ENCODE results near the gene MLLT3. TPM values are rescaled to one million over a fixed set of nuclear protein-coding genes. Genes with fewer than 3 reads are reported as not detected.

Gene MLLT3
- total RNA-seq, 1 donor from 2014 or later = 7.7 TPM

- Mint-ChIP-seq H3K9me3 (ENCODE audit: low read depth) (no peaks in the 10 kb centered on the region), H3K36me3 (ENCODE audit: low read depth) (no peaks in the 10 kb centered on the region), H3K27me3 (ENCODE audit: low read depth) (no peaks in the 10 kb centered on the region), H3K4me1 (ENCODE audit: low read depth) (no peaks in the 10 kb centered on the region), H3K4me3 (ENCODE audit: unreplicated experiment) (no peak overlapping the region), H3K27ac (ENCODE audit: unreplicated experiment) (no peak overlapping the region)
- no peak for TF ChIP-seq CTCF (IDR thresholded peaks at IDR 0.05)
- DNase-seq (ENCODE audit: low spot score) = no peak
Observed at GRCh38 chr9:20373263-20373662, 249.0 kb downstream of the MLLT3 start.

- peak; percentile 35 for TF ChIP-seq CTCF (IDR thresholded peaks at IDR 0.05)
- DNase-seq (ENCODE audit: low spot score) = no peak
- Mint-ChIP-seq H3K4me1 (ENCODE audit: low read depth) (no peaks in the 10 kb centered on the region), H3K9me3 (ENCODE audit: low read depth) (peaks cover 2% of the 10 kb centered on the region), H3K27ac (ENCODE audit: unreplicated experiment) (no peak overlapping the region), H3K36me3 (ENCODE audit: low read depth) (no peaks in the 10 kb centered on the region), H3K4me3 (ENCODE audit: unreplicated experiment) (no peak overlapping the region), H3K27me3 (ENCODE audit: low read depth) (no peaks in the 10 kb centered on the region)
Observed at GRCh38 chr9:20369391-20369790, 252.9 kb downstream of the MLLT3 start.

GRCh38 chr9:20367855-20368254 is 254.4 kb downstream of the MLLT3 start:
- Mint-ChIP-seq H3K9me3 (ENCODE audit: low read depth) (peaks cover 2% of the 10 kb centered on the region), H3K36me3 (ENCODE audit: low read depth) (no peaks in the 10 kb centered on the region), H3K4me3 (ENCODE audit: unreplicated experiment) (no peak overlapping the region), H3K27me3 (ENCODE audit: low read depth) (no peaks in the 10 kb centered on the region), H3K27ac (ENCODE audit: unreplicated experiment) (no peak overlapping the region), H3K4me1 (ENCODE audit: low read depth) (no peaks in the 10 kb centered on the region)
- TF ChIP-seq CTCF (IDR thresholded peaks at IDR 0.05) = no peak
- no peak for DNase-seq (ENCODE audit: low spot score)

- no peak for TF ChIP-seq CTCF (IDR thresholded peaks at IDR 0.05)
- Mint-ChIP-seq H3K27me3 (ENCODE audit: low read depth) (no peaks in the 10 kb centered on the region), H3K4me1 (ENCODE audit: low read depth) (no peaks in the 10 kb centered on the region), H3K4me3 (ENCODE audit: unreplicated experiment) (no peak overlapping the region), H3K36me3 (ENCODE audit: low read depth) (no peaks in the 10 kb centered on the region), H3K9me3 (ENCODE audit: low read depth) (peaks cover 2% of the 10 kb centered on the region), H3K27ac (ENCODE audit: unreplicated experiment) (no peak overlapping the region)
- DNase-seq (ENCODE audit: low spot score) = no peak
Observed at GRCh38 chr9:20364959-20365358, 257.3 kb downstream of the MLLT3 start.

GRCh38 chr9:20363233-20363632 is 259.1 kb downstream of the MLLT3 start:
- TF ChIP-seq CTCF (IDR thresholded peaks at IDR 0.05) = no peak
- H3K4me3 Mint-ChIP-seq (ENCODE audit: unreplicated experiment) = no peak overlapping the region
- peaks cover 2% of the 10 kb centered on the region for H3K9me3 Mint-ChIP-seq (ENCODE audit: low read depth)
- no peak for DNase-seq (ENCODE audit: low spot score)
- no peaks in the 10 kb centered on the region for H3K4me1 Mint-ChIP-seq (ENCODE audit: low read depth)
- H3K36me3 Mint-ChIP-seq (ENCODE audit: low read depth) = no peaks in the 10 kb centered on the region
- no peak overlapping the region for H3K27ac Mint-ChIP-seq (ENCODE audit: unreplicated experiment)
- H3K27me3 Mint-ChIP-seq (ENCODE audit: low read depth) = no peaks in the 10 kb centered on the region
